Activated T-helper 1 cell treated with anti-CD3 and anti-CD28 coated beads, Interleukin-2, amount 50 U/mL, for 16 hours (primary cell): Measurements from ENCODE around the gene MEIS1.

Experiments
- DNase-seq, 2 donors: peaks; one replicate each; pipeline ENCODE4 v3.0.0-alpha.2; 2020; ENCODE audit warnings: low read depth in 1 of 2, low spot score in 1 of 2

MEIS1 gene

DNA sequence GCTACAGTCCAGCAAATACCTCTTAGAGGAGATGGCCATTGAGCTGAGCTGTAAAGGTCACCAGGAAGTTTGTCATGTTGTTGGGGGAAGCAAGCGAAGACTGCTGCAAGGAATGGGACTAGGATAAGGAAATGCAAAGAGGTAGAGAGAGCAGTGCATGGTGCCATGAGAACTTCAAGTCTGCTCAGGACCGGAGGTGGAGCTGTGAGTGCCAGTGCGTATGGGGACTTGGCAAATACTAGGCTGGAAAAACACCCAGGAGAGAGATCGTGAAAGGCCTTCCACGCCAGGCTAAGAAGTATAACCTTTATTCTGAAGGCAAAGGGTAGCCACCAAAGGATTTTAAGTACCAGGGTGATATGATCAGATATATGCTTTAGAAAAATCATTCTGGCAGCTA is 71.3 kb downstream of the MEIS1 start:
- no peak for DNase-seq

DNA sequence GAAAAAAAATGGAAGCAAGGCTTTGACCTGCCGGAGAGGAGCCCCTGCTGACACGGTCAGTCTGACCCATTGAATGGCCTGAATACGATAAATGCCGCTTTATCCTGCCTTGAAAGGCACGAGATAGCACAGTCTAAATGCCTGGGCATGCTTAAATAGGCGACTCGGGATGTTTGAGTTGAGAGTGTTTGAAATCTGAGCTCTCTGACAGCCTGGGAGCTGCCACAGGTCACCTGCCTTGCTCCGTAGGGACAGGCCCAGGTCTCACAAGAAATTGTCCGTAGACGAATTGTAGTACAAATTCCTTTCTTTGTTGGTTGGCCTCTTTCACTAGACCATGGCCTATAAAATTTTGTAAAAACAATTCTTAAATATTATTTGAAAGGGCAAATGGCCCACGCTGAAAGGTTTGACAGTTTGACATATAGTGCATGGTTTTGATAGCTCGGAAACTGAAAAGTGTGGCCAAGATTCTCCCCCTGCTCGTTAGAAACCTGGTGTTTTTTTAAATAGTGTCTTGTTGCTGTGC is 72.8 kb downstream of the MEIS1 start:
- DNase-seq, result no peak

DNA sequence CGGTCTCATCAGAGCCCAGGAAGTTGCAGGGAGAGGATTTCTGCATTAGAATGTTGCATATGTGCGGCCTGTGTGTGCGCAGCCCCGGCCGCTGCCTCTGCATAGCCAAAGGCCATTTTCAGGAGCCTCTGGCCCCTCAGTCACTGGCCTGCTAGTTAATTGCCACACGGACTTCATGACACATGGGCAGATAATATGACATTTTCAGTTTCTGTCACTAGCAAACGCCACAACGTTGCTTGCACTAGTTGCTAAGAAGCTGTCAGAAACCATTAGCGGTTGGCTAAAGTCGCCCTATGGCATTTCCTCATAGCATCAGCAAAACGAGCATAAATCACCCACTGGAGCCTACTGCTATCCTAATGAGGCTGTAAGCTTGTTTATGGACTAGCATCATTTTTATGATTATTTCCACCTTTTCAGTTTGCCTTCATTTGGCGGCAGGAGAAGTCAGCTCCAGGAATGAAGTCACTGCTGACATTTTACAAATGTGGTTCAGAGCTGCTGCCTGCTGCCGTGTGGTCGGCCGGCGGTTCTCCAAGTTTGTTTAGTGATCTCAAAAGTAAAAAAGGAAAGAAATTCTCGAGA is 73.7 kb downstream of the MEIS1 start:
- no peak for DNase-seq

DNA sequence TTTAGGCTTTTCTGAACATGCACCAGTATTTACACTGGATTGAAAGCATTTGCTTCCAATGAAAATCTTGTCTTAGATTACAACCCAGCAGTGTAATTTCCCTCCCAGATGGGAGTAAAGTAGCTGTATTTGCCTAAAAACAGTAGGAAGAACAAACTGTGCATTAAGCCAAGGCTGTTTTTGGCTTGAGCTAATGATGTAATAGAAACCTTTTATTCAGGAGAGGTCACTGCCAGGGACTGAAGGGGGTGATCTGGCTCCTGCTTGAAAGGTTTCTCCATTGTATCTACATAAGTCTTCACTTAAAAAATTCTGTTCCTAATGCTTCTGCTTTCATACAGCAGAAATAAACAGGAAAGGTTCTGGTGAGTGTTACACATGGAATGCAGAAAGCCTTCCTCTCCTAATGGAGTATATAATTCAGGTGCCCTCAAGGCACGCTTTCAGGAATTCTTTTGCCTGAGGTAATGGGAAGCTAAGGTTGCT is 74.4 kb downstream of the MEIS1 start:
- no peak for DNase-seq

DNA sequence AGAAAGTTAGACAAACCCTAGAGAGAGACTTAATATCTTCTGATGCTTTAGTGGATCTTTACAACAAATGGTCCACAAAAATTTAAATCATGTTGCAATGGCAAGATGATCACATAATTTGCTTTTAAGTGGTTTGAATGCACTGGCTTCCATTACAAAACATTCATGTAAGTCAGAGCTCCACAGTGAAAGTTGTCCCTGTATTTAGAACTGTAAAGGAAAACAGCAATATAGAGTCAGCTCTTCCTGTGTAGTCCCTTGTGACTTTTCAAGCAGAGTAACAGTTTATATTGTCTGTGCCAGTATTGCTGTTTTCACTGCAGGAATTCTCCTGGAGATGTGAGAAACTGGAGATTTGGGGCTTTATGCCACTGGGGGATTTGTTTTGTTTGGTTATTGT is 77.7 kb downstream of the MEIS1 start:
- DNase-seq, result no peak

DNA sequence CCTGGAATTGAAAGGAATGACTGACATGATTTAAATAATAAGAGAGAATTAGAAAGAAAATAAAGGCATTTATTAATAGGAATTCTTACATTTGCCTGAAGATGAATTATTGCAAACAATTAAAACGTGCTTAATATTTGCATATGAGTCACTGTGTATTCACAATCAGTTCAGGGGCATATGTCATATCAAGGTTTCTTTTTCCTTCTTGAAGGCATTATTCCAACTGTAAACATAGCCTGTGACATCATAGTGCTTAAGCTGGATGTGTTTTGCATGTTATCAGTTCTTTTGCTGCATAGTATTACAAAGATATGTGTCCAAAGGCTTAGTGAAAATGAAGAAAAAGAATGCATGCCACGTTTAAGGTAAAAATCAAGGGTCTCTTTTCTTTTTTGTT is 80.8 kb downstream of the MEIS1 start:
- DNase-seq, result no peak

DNA sequence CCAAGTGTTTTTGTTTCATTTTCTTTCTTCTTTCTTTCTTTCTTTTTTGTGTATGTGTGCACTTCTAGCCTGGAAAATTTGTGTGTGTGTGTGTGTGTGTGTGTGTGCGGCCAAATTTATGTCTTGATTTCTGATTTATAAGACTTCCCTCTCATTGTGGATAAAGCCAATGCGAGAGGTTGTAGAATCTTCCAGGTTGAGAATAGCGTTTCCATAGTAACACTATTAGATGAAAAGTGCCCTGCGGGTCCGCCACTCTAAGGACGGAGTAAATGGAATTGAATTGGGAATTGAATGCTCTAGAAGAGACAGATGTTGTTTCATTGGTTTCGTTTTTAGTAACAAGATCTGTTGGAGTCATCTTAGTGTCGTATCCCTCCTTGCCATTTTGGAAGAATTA is 81.6 kb downstream of the MEIS1 start:
- no peak for DNase-seq

DNA sequence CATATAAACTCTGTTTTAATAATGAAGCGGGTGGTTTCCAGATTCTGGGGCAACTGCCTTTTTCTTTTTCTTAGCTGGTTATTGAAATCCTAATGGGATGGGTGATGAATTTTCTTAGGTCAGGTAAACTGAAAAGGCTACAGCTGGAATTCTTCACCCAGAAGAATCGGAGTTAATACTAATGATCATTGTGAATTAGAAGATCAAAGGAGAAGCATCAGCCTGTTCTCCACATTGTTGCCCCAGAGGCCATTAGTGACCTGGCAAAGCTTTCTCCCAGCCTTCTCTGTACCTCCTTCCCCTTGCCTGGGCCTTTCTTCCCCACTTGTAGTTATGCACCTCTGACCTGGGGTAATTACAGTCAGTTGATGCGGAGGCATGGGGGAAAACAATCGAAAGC is 82.8 kb downstream of the MEIS1 start:
- no peak for DNase-seq

DNA sequence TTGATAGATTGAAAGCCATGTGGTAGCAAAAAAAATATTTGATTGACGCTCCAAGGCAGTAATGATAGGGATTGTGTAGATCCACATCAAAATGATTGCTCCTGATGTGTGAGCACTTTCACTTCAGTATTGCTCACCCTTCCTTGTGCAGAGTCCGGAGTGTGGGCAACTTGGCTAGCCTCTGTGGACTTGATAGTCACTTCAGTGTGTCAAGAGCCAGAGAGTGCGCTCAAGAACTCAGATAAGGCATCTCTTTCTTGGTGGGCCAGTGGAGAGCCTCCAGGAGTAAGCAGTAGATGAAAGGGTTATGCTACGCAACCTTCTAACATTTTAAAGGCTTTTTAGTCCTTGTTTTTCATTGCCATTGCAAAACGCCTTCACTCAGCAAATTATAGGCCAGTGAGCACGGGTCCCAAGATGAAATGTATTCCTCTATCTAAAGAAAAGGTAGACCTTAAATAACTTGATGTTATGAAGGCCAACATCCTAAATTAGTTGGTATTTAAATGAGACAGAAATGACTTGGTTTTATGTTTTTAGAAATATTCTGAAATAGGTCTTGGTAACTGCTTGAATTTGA is 84.4 kb downstream of the MEIS1 start:
- no peak for DNase-seq

DNA sequence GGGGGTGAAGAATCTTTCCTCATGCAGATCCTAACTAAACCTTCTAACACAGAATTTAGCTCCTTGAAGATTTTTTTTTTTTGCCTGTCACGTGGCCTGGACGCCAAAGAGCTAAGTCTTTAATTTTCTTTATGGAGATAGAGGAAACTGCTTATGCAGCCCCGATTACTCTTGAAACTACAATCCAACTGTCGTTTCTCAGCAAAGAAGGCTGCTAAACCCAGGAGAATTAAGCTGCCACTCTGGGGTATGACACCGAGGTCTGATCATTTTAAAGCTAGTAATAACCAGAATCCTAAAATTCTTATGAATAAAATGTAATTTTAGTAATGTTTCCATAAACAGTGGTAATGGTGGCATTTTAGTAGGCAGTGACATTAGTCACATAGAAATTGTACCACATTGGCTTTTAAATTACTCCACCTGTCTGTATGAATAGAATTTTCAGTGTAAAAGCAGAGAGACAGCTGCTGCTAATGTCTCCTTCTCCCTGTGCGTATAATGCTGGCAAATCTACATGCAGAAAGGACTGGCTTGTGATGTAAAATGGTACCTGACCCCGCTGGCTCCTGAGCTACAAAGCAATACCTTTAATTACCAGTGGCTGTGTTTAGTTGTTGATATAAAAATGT is 86.5 kb downstream of the MEIS1 start:
- no peak for DNase-seq

DNA sequence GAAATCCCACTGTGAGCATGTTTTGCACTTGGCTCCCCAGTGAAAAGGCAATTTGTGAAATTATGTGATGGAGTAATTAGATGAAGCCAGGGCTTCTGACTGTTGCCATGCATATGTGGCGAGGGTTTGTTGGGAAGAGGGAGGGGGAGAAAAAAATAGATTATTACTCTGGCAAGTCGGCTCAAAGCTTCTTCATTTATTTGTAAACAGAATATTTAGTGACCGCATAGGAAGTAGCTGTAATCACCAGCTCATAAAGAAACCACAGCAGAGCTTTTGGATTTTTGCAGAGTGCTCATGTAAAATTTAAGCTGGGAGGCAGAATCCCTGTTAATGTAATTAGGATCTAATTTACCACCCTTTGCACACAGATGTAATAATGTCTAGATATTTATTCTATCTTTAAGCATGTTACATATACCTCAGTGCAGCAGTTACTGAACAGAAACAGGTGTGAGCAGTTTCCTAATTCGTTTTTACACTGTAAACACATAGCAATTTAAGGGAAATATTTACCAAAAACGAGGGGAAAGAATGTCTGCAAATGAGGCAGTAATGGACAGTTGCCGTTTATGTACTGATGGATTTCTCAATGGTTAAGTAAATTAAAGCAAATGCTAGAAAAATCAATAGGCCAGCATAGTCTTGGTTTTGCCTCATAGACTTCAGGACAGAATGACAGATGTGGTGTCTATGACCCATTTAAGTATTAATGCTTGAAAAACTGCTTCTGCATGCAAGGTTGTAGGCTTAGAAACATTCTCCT is 87.9 kb downstream of the MEIS1 start:
- no peak for DNase-seq

DNA sequence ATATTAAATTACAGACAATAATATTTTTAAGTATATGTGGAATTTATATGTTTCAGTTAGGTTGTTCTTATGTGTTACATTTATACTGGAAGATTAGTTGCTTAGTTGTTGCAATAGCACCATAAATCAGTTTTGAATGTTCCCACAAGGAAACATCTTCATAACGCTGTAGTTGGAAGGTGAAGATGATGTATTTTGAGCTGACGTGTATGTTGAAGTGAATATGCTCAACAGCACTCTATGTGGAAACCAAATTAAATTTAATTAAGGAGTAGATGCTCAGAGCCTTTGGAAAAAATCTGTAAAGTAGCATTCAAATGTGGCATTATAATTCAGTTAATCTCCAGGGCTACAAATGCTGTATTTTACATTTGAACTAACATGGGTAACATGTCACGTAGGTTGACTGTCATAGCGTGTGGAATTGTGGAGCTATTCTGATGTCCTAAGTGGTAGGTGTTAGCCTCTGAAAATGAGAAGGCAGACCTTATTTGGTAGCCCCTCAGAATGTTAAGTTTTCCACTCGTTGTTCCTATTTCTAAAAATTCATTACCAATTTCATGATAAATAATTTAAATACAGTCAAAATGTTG is 88.5 kb downstream of the MEIS1 start:
- DNase-seq, result no peak

DNA sequence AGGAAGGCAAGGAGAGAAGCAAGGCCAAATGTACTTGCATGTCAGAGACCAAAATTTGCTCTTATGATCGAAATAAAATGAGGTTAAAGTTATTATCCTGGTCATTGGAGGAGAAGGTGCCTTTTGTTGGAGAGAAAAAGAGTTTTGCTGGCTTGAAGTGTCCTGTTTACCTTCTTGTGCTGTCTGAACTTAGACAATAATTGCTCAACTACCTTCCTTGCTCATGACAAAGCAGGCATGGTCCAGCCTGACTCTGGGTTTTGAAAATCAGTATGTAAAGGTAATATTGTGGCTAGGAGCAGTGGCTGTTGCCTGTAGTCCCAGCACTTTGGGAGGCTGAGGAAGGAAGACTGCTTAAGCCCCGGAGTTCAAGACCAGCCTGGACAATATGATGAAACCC is 89.1 kb downstream of the MEIS1 start:
- DNase-seq, result no peak

DNA sequence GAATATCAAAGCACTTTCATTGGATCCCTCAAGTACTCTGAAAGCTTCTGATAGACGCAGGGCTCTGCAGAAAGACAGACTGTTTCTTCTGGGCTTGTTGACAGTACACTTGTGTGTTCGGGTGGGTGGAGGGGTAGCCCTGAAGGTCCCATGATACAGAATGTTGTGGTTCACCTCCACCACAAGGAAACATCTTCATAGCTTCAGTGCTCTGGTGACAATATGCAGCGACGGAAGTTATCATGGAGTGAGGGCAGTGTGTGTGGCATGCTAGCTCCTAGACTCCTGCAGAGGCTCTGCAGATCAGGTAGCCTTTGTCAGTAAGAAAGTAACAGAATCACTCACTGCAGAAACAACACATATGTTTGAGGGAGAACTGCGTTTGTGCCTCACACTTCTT is 90.7 kb downstream of the MEIS1 start:
- no peak for DNase-seq

DNA sequence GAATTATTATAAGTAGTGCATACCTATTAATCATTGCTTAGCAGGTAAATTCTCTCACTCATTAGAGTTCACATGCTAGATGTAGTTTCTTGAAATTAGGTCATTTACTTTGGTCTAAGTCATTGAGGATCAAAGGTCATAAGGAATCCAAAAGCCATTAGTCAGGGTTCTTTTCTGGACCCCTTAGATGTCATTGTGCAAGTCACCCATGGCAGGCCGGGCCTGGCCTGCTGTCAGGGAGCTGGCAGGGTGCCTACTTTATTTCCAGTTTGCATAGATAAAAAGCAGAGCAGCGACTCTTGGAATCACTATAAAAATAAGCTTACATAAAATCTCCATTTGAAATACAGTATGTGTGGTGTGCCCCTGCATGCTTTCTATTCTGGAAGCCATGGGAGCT is 91.3 kb downstream of the MEIS1 start:
- no peak for DNase-seq

DNA sequence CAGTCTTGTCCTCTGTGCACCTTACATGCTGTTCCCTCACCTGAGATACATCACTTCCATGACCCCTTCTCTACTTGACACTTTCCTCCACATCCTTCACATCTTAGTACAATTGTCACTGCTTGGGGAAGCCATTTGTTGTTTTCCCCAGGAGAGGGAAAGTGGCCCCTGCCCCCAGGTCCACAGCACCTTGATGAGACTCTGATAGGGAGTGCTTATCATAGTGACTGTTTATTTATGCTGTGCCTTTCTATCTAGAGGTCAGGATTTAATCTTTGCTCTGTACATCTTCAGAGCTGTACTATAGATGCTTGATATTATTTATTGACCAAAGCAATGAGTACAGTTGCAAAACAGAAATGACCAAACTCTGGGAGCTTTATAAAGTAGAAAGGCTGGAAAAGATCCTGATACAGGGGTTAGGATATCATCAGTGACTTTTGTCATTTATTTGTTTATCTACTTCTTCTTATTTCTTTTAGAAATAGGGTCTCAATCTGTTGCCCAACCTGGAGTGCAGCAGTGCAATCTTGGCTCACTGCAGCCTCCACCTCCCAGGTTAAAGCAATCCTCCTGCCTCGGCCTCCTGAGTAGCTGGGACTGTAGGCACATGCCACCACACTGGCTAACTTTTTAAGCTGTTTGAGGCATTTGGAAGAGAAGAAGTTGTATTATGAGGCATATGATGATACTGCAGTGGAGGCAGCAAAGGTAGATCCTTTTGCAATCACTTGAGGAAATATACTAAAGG is 94.2 kb downstream of the MEIS1 start:
- no peak for DNase-seq

DNA sequence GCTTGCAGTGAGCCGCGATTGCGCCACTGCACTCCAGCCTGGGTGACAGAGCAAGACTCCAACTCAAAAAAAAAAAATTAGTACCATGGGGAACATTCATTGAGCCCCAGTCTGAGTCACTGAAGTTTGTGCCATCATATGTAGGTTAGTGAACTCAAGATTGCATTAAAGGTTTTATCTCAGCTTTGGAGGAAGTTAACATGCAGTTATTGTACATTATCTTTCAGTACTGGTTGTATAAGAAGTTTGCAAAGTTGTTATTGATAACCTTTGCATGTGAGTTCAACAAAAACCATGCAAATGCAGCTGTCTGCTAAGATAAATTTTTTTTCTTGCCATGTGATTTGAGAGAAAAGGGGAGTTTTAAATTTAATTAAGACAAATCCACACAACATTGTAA is 95.7 kb downstream of the MEIS1 start:
- no peak for DNase-seq

DNA sequence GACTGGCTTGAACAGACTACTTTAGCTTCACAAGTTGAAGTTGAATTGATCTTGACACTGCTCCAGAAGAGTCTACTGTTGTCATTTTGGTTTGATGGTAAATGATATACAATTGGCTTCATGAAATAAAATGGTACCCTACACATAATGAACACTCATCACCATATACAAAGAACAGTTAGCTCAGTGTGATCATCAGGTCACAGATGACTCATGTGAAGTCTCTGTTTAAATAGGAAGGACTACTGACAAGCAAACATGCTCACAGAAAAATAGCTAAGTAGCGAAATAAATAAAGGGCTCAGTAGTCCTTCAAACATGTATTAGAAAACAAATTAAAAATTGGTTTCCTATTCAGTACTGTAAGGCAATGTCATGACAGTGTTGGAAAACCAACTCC is 96.2 kb downstream of the MEIS1 start:
- no peak for DNase-seq

DNA sequence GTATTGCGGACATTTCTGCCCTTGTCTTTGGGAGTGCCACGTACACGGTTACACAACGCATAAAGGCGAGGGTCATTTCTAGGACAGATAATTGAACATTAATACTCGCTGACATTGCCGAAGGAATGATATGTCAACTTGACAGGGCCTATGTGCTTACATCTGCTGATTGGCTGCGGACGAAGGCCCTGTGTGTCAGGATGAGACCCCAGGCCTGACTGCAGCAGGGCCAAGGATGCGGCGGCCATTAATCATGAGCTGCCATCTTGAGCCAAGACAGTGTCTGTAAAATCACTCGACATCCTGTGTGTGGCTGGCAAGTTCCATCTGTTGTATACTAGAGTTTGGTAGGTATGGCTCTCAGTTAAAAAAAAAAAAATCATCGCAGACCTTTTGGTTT is 96.6 kb downstream of the MEIS1 start:
- no peak for DNase-seq

DNA sequence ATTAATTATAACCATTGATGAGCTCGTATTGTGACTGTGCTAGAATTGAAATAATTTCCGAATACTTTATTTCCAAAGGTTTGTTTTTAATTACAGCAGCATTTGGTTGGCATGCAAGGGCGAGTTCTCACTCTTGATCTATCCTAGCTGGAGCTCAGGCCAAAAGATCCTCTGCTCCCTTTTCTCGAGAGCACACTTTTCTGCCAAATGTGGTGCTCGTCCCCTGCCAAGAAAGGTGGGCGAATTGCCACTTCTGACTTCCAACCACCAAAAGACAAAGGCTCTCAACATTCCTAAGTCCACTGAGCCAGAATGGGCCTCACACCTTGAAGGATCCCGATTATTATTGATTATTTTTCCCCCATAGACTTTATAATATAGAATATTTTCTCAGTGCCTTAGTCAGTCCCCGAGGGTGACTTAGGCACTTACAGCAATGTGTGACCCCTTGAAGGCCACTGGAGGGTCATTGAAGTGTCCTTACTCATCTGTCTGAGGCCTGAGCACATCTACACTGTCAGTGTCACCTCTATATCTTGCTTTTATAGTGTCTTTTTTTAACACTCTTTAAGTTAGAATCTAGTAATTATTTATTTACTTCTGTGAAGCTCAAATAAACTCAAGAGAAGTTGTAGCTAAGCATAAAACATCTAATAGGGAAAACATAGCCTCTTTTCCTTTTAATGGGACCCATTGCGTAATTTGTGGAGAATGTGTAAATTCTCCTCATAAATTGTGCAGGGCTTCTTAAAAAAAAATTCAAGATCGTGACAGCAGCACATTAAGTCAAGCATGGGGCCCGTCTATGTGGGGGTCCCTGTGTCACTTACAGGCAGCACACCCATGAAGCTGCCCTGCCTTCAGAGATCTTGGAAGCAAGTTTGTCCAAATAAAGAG is 98.3 kb downstream of the MEIS1 start:
- no peak for DNase-seq
